Activated CD4-positive, alpha-beta T cell treated with anti-CD3 and anti-CD28 coated beads, Interleukin-2, amount 50 U/mL, for 4 hours (primary cell): ENCODE measurements around the gene CR1.
"Not testable (repeated sequence)": the region's sequence is repeated elsewhere in the genome, so short reads cannot be mapped to it uniquely, and the experiment has no call there.

Experiments used
- DNase-seq, 2 experiments: peaks; one replicate each; pipeline ENCODE4 v3.0.0-alpha.2; 2020

The CR1 gene

DNA sequence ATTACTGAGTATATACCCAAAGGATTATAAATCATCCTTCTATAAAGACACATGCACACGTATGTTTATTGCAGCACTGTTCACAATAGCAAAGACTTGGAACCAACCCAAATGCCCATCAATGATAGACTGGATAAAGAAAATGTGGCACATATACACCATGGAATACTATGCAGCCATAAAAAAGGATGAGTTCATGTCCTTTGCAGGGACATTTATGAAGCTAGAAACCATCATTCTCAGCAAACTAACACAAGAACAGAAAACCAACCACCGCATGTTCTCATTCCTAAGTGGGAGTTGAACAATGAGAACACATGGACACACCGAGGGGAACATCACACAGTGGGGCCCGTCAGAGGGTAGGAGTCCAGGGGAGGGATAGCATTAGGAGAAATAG lies 98.1 kb downstream of the CR1 start:
- DNase-seq = not testable (repeated sequence)

GRCh38 chr1:207603777-207604176 lies 107.8 kb downstream of the CR1 start:
- no peak for DNase-seq

DNA sequence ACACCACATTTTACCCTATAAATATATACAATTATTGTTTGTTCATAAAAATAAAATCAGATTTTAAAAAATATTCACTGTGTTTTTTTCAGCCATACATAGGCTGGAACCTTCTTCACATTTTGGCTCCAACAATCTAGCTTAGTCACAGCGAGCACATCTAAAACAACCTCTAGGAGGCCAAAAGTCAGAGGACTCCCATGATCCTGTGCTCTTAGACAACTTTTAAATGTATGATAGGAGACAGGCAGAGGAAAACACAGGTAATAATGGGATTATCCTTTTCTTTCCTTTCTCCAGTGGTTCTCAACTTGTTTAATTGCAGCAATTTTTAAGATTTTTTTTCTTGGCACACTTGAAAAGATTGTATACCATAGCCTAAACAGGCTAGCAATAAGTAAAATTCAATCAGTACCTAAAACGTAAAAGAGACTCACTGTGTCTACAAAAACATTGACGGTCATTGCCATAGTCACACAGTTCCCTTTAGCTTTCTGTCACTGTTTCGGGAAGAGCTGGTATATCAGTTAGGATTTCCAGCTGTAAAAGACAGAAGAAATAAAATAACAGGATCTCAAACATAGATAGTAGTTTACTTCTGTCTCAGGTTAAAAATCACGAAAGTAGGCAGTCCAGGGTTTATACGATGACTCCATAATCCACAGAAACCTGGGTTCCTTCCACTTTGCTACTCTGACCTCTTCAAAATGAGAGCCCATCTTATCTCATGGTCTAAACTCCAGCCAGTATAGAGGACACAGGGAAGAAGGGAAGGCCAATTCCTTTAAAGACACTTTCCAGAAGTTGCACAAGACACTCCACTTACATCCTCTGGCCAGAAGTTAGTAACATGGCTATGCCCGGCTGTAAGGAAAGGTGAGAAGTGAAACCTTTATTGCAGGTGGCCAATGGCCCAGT lies 109.7 kb downstream of the CR1 start:
- DNase-seq = no peak

DNA sequence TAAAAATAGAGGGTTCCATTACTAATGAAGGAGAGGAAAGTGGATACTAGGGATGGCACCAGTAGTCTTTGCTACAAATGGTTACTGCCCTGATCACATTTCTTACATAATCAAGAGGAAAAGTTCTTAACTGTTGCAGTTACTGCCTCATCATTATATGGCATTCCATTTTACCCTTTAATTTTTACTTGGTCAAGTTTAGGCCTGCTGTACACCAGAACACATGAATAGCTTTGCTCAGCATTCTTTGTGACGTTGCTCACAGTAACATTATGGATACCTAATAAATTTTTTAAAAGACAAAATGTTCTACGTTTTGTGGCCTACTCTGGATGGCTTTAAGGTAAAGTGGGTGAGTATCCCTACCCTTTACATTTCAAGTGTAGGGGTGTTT lies 110.4 kb downstream of the CR1 start:
- no peak for DNase-seq

DNA sequence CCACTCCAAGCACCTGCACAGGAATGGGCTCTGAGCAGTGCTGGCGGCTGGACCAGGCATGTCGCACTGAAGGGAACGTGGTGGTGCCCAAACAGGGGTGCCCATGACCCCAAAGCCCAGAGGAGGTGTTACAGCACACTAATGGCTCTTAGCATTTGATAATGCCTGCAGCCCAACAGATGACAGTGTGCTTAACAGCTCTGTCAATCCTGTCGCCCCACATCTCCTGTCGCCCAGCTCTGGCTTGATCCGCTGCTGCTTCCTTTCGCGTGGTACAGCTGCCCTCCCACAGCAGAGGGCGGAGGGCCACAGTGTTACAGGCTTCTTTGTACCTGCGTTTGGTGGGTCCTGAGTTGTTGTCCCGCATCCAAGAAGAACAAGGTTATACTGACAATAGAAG lies 116.8 kb downstream of the CR1 start:
- no peak for DNase-seq

- no peak for DNase-seq
Measured at GRCh38 chr1:207619871-207620542, 124.0 kb downstream of the CR1 start.

- no peak for DNase-seq
Measured at GRCh38 chr1:207620543-207620893, 124.6 kb downstream of the CR1 start.

- not testable (repeated sequence) for DNase-seq
Measured at GRCh38 chr1:207625504-207626071, 129.6 kb downstream of the CR1 start.

GRCh38 chr1:207626972-207627337 lies 131.0 kb downstream of the CR1 start:
- no peak for DNase-seq

GRCh38 chr1:207627496-207627895 lies 131.5 kb downstream of the CR1 start:
- no peak for DNase-seq

- no peak for DNase-seq
Measured at GRCh38 chr1:207628776-207629175, 132.8 kb downstream of the CR1 start.

DNA sequence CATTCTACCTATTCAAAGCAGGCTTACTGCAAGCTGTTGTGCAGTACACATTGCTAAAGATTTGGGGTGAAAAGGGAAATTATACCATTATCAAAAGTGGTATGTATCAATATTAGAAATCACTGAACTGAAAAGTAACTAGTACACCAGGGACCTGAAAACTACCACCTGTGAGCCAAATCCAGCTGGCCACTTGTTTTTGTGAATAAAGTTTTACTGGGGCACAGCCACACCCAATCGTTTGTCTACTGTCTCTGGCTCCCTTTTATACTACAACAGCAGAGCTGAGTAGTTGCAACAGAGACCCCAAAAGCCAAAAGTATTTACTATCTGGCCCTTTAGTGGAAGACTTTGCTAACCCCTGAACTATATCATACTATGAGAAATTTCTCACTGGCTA lies 135.2 kb downstream of the CR1 start:
- no peak for DNase-seq

GRCh38 chr1:207633226-207633625 lies 137.3 kb downstream of the CR1 start:
- DNase-seq = no peak

- not testable (repeated sequence) for DNase-seq
Measured at GRCh38 chr1:207633699-207634289, 137.8 kb downstream of the CR1 start.

DNA sequence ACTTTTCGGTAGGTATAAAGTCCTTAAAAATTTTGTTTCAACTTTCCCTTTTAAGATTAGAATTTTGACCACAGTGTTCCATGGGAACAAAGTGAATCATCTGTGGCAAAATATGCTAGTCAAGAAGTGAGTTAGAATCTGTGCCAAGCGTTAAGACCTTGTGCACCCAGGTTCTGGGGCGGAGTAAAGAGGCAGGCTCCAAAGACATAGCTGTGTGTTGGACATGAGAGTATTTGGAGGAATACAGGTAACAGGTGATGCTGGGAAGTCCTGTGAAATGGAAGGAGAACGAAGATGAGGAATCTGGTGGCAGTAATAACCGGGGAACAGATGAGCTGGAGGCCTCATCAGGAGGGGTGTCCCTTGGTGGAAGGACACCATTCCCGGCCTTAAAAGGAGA lies 138.3 kb downstream of the CR1 start:
- not testable (repeated sequence) for DNase-seq

DNA sequence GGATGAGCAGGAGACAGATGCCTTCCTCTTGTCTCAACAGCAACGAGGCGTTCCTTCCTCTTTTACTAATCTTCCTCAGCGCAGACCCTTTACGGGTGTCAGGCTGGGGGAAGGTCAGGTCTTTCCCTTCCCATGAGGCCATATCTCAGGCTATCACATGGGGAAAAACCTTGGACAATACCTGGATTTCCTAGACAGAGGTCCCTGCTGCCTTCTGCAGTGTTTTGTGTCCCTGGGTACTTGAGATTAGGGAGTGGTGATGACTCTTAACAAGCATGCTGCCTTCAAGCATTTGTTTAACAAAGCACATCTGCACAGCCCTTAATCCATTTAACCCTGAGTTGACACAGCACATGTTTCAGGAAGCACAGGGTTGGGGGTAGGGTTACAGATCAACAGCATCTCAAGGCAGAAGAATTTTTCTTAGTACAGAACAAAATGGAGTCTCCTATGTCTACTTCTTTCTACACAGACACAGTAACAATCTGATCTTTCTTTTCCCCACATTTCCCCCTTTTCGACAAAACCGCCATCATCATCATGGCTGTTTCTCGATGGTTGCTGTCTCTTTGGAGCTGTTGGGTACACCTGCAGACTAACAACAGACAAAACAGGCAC lies 139.7 kb downstream of the CR1 start:
- not testable (repeated sequence) for DNase-seq

- DNase-seq = not testable (repeated sequence)
Measured at GRCh38 chr1:207638487-207639145, 142.7 kb downstream of the CR1 start.

GRCh38 chr1:207639362-207639761 lies 143.4 kb downstream of the CR1 start:
- not testable (repeated sequence) for DNase-seq

DNA sequence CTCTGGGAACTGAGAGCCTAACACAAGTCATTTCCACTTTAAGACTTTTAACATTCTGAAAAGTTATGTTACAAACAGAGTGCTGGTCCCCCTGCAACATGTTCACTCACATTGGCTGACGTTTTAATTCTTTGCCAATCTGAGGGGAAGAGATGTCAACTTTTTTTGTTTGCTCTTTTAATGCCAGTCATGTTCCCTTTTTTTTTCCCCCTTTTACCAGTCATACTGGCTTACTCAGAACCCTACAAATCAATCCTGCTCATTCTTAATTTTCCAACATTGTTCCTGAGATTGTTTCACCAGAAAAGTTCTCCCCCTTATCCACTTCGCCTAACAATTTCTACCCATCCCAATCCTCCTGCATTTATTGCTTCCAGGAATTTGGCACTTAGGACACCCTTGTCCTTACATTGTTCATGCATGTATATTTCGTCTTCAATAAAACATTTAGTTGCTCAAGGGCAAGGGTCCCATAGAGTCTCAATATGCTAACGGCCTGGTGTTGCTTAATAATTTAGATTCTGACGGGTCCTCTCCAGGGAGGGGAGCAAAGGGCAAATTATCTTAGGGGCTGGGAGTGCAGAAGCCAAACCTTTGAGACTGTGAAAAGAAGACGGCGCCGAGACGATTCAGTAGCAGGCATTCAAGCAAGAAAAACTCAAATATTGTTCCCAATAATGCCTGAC lies 148.4 kb downstream of the CR1 start:
- no peak for DNase-seq

DNA sequence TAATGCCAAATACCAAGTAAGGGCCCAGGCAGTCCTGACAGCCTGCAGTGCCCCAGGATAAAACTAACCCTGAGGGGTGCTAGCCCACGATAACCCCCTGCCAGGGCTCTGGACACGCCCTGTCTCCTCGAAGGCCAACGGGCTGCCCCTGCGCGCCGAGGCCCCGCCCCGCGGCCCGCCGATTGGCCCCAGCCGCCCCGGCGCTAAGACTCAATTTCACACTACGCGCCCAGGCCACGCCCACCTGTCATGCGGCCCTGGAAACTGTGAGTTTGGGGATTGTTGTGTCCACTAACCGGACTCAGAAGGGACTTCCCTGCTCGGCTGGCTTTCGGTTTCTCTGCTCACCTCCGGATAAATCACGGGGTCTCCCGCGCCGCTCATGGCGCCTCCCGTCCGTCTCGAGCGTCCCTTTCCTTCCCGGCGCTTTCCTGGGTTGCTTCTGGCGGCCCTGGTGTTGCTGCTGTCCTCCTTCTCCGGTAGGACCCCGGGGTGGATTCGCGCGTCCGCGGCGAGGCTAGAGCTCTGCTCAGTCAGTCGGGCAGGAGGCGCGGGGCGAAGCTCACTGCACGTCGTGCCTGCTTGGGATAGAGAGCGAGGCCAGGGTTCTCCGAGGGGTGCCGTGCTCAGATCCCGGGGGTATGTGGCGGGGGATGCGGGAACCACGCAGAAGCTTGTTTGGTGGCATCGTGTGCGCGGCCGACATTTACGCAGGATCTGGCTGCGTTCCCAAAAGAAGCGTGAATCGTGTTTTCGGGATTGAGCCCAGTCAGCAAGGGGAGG lies 149.1 kb downstream of the CR1 start, which contains the start of gene CR1L:
CR1L (plus strand) TSS at position 282 of the 783 bp plus-strand sequence; CDS start at position 383, 101 bp downstream.
- peak; percentile 54 to 57 for DNase-seq

- DNase-seq = no peak
Measured at GRCh38 chr1:207645635-207646081, 149.7 kb downstream of the CR1 start.
